Esophagus (tissue), 2 donors: ENCODE data around the gene ST6GAL2. TPM values are rescaled to one million over a fixed set of nuclear protein-coding genes. Genes with fewer than 3 reads are reported as not detected.

ENCODE experiments used
- H3K27ac ChIP-seq, 2 donors: one replicate each; pipeline ENCODE4 v1.5.1; 2013; ENCODE audit warnings: low read depth in 2 of 2, mild to moderate bottlenecking in 2 of 2, inconsistent platforms in 1 of 2, low read length in 1 of 2, moderate library complexity in 1 of 2
- H3K27me3 ChIP-seq, 2 donors: one replicate each; pipeline ENCODE4 v1.6.1; 2013; ENCODE audit warnings: low read length in 2 of 2, control low read depth in 1 of 2, mild to moderate bottlenecking in 1 of 2; ENCODE audit not compliant: insufficient read depth in 2 of 2, control insufficient read depth in 1 of 2
- H3K36me3 ChIP-seq, 2 donors: one replicate each; pipeline ENCODE4 v1.6.1; 2013; ENCODE audit warnings: low read length in 1 of 2; ENCODE audit not compliant: control insufficient read depth in 2 of 2, insufficient read depth in 2 of 2
- H3K4me1 ChIP-seq, 2 donors: one replicate each; pipeline ENCODE4 v1.6.1; 2013; ENCODE audit warnings: low read length in 1 of 2; ENCODE audit not compliant: control insufficient read depth in 2 of 2, insufficient read depth in 2 of 2
- H3K4me3 ChIP-seq, 2 donors: one replicate each; pipeline ENCODE4 v1.5.1; 2013; ENCODE audit warnings: low read length in 2 of 2, mild to moderate bottlenecking in 2 of 2, low read depth in 1 of 2, moderate library complexity in 1 of 2
- H3K9me3 ChIP-seq, 2 donors: one replicate each; pipeline ENCODE4 v1.6.1; 2013; ENCODE audit warnings: mild to moderate bottlenecking in 2 of 2, low read depth in 1 of 2, low read length in 1 of 2, moderate library complexity in 1 of 2; ENCODE audit not compliant: control insufficient read depth in 2 of 2, insufficient read depth in 1 of 2
- WGBS, 2 donors: extraction: QIAGEN DNeasy Blood & Tissue Kit; methylation state at CpG; one replicate each; pipeline ENCODE4 v1.1.7; 2013; 5-methylcytosine and 5-hydroxymethylcytosine counted together
- polyA plus RNA-seq, 2 donors: library from polyadenylated mRNA; stranded (reverse); fragments of 200-250 nt; gene quantifications; one replicate each; pipeline ENCODE4 v1.2.3, GENCODE V29; 2013
- donor health status: healthy with polysubstance abuse.
- donor health status: Bipolar disorder and iron deficiency.

ST6GAL2 gene
- polyA plus RNA-seq, 2 donors: 1.1 TPM

GRCh38 chr2:106890606-106891005 lies 4.6 kb upstream of the ST6GAL2 start:
- Histone ChIP-seq H3K27ac (no peak overlapping the region), H3K4me3 (no peak overlapping the region), H3K36me3 (no peaks in the 10 kb centered on the region), H3K27me3 (peaks cover 0 to 5% of the 10 kb centered on the region in 2 donors), H3K9me3 (no peaks in the 10 kb centered on the region), H3K4me1 (peaks cover 0 to 5% of the 10 kb centered on the region in 2 donors)
- WGBS, 2 donors: 19 to 26% methylated on average over 5 of the region's 5 CpGs

GRCh38 chr2:106886916-106887758 lies 1.2 kb upstream of the ST6GAL2 start:
- Histone ChIP-seq H3K36me3 (no peaks in the 10 kb centered on the region), H3K27ac (peak overlapping the region in 1 of 2 donors; percentile 16), H3K4me3 (peak overlapping the region; percentile 58 to 61), H3K9me3 (no peaks in the 10 kb centered on the region), H3K4me1 (peaks cover 0 to 5% of the 10 kb centered on the region in 2 donors), H3K27me3 (peaks cover 0 to 5% of the 10 kb centered on the region in 2 donors)
- 1 to 2% methylated on average over 56 to 71 of the region's 71 CpGs for WGBS, 2 donors

- H3K4me3 ChIP-seq: peak overlapping the region in 1 of 2 donors; percentile 61
- 2 to 6% methylated on average over 10 of the region's 10 CpGs for WGBS, 2 donors
Measured at GRCh38 chr2:106885329-106885728, 638 bp downstream of the ST6GAL2 start.

GRCh38 chr2:106882673-106883072 lies 3.3 kb downstream of the ST6GAL2 start:
- WGBS, 2 donors: 78 to 79% methylated on average over 3 of the region's 3 CpGs
- peaks cover 0 to 5% of the 10 kb centered on the region in 2 donors for H3K27me3 ChIP-seq

More at GRCh38 chr2:106885329-106885728, 638 bp downstream of the ST6GAL2 start:
- Histone ChIP-seq H3K27me3 (peaks cover 0 to 5% of the 10 kb centered on the region in 2 donors), H3K27ac (no peak overlapping the region), H3K36me3 (no peaks in the 10 kb centered on the region), H3K9me3 (no peaks in the 10 kb centered on the region), H3K4me1 (peaks cover 0 to 5% of the 10 kb centered on the region in 2 donors)

GRCh38 chr2:106878206-106878605 lies 7.8 kb downstream of the ST6GAL2 start:
- Histone ChIP-seq H3K27ac (no peak overlapping the region), H3K4me1 (no peaks in the 10 kb centered on the region), H3K27me3 (no peaks in the 10 kb centered on the region), H3K4me3 (no peak overlapping the region), H3K36me3 (no peaks in the 10 kb centered on the region), H3K9me3 (no peaks in the 10 kb centered on the region)
- WGBS, 2 donors: 92 to 94% methylated on average over 4 of the region's 4 CpGs

More at GRCh38 chr2:106882673-106883072, 3.3 kb downstream of the ST6GAL2 start:
- no peaks in the 10 kb centered on the region for H3K9me3 ChIP-seq
- H3K36me3 ChIP-seq: no peaks in the 10 kb centered on the region
- peaks cover 0 to 5% of the 10 kb centered on the region in 2 donors for H3K4me1 ChIP-seq
- no peak overlapping the region for H3K4me3 ChIP-seq
- no peak overlapping the region for H3K27ac ChIP-seq

GRCh38 chr2:106876699-106877098 lies 9.3 kb downstream of the ST6GAL2 start:
- Histone ChIP-seq H3K36me3 (no peaks in the 10 kb centered on the region), H3K9me3 (no peaks in the 10 kb centered on the region), H3K4me1 (no peaks in the 10 kb centered on the region), H3K27ac (no peak overlapping the region), H3K4me3 (no peak overlapping the region), H3K27me3 (no peaks in the 10 kb centered on the region)
- WGBS, 2 donors: 65 to 73% methylated on average over 5 of the region's 5 CpGs

- H3K9me3 ChIP-seq: no peaks in the 10 kb centered on the region
- no peaks in the 10 kb centered on the region for H3K27me3 ChIP-seq
- no peaks in the 10 kb centered on the region for H3K36me3 ChIP-seq
- 85% methylated on average over 8 of the region's 8 CpGs for WGBS, 2 donors
- no peak overlapping the region for H3K27ac ChIP-seq
- no peak overlapping the region for H3K4me3 ChIP-seq
- no peaks in the 10 kb centered on the region for H3K4me1 ChIP-seq
Measured at GRCh38 chr2:106869512-106870275, 16.3 kb downstream of the ST6GAL2 start.

- no peaks in the 10 kb centered on the region for H3K27me3 ChIP-seq
Measured at GRCh38 chr2:106868275-106868674, 17.7 kb downstream of the ST6GAL2 start.

GRCh38 chr2:106867196-106867953 lies 18.6 kb downstream of the ST6GAL2 start:
- Histone ChIP-seq H3K4me3 (peak overlapping the region in 1 of 2 donors; percentile 38), H3K27me3 (no peaks in the 10 kb centered on the region), H3K9me3 (no peaks in the 10 kb centered on the region), H3K4me1 (no peaks in the 10 kb centered on the region), H3K27ac (no peak overlapping the region), H3K36me3 (no peaks in the 10 kb centered on the region)
- 37 to 53% methylated on average over 10 of the region's 10 CpGs for WGBS, 2 donors

More at GRCh38 chr2:106868275-106868674, 17.7 kb downstream of the ST6GAL2 start:
- Histone ChIP-seq H3K9me3 (no peaks in the 10 kb centered on the region), H3K4me1 (no peaks in the 10 kb centered on the region), H3K27ac (no peak overlapping the region), H3K36me3 (no peaks in the 10 kb centered on the region), H3K4me3 (peak overlapping the region in 1 of 2 donors; percentile 38)
- WGBS, 2 donors: 60% methylated on average over 7 of the region's 7 CpGs
